Cardiac fibroblast (primary cell): ENCODE measurements around the gene PKP1.

Source experiments
- DNase-seq, 2 donors: peaks; one replicate each; pipeline versions ENCODE4 v3.0.0 to v3.0.0-alpha.2; 2010; ENCODE audit warnings: low read depth in 2 of 2
- H3K4me3 ChIP-seq, 2 donors: replicated peaks in 1 of 2; 1 replicate in 1 of 2; 2 replicates in 1 of 2; pipeline ENCODE4 v1.5.1; 2011; ENCODE audit warnings: low read depth in 2 of 2, low read length in 2 of 2, mild to moderate bottlenecking in 2 of 2, moderate library complexity in 1 of 2
- TF ChIP-seq, protein P1 (sequence below): IDR thresholded peaks from one replicate; pipeline ENCODE4 v1.5.1; 2011; ENCODE audit warnings: low read depth, mild to moderate bottlenecking, low read length, inconsistent platforms

The PKP1 gene

DNA sequence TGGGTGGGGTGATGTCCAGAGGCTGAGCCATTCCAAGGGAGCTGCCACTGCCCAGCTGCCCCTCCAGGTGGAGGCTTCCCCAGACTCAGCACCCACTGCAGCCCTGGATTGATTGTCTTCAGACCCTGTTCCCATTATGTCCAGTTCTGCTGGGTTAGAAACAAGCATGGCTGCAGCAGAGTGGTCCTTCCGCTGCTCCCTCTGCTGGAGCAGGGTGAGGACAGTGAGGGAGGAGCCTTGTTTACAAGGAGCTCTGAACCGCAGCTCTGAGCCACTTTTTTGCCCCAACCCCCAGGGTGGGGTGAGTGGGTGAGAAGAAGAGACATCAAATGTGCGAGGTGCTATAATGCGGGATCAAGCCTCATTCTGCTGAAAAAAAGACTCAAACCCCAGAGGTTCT, 91.9 kb downstream of the PKP1 start:
- peak overlapping the region in 1 of 2 donors; percentile 31 for H3K4me3 ChIP-seq
- TF ChIP-seq, protein P1, sequence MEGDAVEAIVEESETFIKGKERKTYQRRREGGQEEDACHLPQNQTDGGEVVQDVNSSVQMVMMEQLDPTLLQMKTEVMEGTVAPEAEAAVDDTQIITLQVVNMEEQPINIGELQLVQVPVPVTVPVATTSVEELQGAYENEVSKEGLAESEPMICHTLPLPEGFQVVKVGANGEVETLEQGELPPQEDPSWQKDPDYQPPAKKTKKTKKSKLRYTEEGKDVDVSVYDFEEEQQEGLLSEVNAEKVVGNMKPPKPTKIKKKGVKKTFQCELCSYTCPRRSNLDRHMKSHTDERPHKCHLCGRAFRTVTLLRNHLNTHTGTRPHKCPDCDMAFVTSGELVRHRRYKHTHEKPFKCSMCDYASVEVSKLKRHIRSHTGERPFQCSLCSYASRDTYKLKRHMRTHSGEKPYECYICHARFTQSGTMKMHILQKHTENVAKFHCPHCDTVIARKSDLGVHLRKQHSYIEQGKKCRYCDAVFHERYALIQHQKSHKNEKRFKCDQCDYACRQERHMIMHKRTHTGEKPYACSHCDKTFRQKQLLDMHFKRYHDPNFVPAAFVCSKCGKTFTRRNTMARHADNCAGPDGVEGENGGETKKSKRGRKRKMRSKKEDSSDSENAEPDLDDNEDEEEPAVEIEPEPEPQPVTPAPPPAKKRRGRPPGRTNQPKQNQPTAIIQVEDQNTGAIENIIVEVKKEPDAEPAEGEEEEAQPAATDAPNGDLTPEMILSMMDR, result no peak
- DNase-seq, result no peak

DNA sequence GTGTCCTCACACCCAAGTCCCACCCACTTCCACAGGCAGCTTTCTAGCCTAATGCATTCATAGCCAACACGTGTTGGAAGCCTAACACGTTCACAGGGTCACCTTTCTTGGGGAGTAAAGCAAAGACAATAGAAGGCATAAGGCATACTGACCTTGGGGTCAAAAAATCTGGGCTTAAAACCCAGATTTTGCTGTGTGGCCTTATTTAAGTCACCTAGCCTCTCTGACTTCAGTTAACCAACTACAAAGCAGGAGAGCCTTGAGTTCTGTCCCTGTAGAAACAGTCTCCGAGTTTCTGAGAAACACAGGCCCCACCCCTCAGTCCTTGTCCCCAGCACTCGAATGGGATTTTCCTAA, 92.8 kb downstream of the PKP1 start:
- H3K4me3 ChIP-seq, result peak overlapping the region in 1 of 2 donors; percentile 31
- TF ChIP-seq, protein P1, result no peak
- no peak for DNase-seq

DNA sequence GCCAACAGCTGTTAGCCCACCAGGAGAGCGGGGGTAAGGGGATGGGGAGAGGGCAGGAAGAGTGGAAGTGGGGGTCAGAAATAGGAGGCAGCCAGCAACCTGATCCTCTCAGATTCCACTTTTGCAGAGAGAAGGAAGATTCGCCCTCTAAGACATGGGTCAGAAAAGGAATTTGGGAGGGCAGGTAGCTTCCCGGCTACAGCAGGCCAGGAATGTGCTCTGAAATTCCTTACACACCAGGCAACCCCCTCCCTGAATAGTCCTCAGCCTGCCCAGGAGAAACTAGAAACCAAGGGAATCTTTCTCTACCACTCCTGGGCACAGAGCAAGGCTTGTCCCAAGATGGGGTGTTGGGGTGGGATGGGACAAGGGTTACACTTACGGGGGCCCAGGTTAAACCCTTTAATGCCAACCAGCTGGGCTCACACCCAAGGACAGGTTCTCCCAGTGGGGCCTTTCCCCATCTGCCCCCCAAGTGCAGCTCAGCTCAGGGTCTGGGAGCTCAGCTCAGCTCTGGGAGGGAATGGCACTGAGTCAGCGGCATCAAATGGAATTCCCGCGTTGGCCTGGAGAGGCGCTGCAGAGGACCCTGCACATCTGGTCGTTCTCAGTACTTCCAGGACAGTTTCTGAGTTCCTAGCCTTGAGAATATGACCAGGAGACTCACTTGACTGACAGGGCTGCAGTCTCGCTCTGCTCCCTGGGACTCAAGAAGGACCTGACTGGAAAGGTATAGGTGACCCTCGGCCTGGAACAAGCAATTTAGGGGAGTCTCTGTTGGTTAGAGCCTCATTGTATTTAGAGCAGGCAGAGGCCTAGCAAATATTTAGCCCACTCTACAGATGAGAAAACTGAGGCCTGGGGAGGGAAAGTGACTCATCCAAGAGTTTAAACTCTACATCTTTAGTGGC, 93.4 kb downstream of the PKP1 start:
- TF ChIP-seq, protein P1, result peak; percentile 71
- DNase-seq, result peak; percentile 36 to 43
- peak overlapping the region in 1 of 2 donors; percentile 31 for H3K4me3 ChIP-seq

DNA sequence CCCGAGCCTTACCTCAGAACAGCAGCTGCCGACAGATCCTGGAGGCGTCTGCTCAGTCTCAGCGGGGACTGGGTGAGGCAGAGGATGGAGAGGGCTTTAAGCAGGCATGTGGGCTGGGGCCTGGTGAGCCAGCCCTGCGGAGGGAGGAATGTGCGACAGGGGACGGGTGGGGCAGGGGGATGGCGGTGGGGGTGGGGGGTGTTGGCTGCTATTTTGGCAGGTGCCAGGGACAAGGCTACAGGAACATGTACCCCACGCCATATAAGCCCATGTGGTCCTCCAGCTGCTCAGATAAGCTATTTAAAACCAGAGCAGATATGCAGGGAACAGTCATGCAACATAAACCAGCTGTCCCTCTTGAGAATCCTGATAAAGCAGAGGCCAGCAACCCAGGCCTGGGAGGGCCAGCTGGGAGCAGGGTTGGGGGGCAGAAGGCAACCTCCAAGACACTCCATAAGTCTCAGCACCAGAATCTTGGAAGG, 94.3 kb downstream of the PKP1 start, which contains the start of gene TNNT2:
Gene TNNT2 (minus strand): TSS at position 70 of the 482 bp plus-strand sequence. CDS start 4,426 bp downstream, outside the sequence.
- DNase-seq, result peak in 1 of 2 donors; percentile 60
- TF ChIP-seq, protein P1, result no peak
- H3K4me3 ChIP-seq, result peak within 1 kb of the TSS in 1 of 2 donors; percentile 31

DNA sequence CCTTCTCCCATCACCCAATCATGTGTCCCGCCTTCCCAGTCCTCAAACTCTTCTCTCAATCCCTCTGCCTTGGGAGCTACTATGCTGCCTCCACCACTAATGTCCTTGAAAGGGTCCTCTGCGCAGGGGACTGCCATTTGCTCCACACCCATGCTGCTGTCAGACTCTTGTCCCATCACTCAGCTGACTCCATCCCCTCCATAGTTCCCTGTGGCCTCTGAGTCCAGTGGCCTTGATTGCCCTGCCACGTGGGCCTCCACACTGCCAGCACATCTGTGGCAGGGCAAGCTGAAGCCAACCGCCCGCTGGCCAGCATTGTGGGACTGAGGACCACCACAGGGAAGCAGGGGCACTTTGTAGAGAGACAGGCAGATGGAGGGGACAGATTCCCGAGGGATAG, 95.5 kb downstream of the PKP1 start:
- TF ChIP-seq, protein P1, result no peak
- no peak for DNase-seq
- no peak overlapping the region for H3K4me3 ChIP-seq

DNA sequence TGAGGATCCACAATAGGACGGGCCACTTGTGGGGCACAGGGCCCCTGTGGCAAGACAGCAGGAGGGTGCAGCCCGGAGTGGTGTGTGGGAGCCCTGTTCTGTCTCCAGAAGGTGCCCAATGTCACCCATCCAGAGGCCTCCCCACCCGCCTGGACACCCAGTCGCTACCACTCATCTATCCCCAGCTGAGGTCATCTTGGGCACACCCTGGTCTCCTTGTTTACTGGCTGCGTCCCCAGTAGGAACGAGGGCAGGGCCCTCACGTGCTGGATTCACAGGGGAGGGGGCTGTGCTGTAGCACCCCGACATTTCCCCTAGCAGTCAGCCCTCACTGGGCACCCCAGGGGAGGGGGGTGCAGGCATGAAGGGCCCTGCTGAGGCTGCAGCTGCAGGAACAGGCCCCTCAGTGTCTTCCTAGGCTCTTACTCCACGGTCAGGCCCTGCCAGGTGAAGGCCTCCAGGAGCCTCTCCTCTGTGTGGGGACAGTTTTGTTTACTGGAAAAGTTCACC, 96.5 kb downstream of the PKP1 start:
- no peak for DNase-seq
- no peak overlapping the region for H3K4me3 ChIP-seq
- TF ChIP-seq, protein P1, result no peak
